LNCAP (cell line): Measurements from ENCODE around the gene TSR3.

Experiments used
- CTCF ChIP-seq: fragments of 450-650 bp; IDR thresholded peaks from 2 replicates; pipeline ENCODE4 v1.5.1; 2017; ENCODE audit warnings: mild to moderate bottlenecking

Gene TSR3

GRCh38 chr16:1348926-1349325, 2.8 kb downstream of the TSR3 start:
- TF ChIP-seq CTCF, result no peak

GRCh38 chr16:1348441-1348840, 3.2 kb downstream of the TSR3 start:
- no peak for TF ChIP-seq CTCF

- no peak for TF ChIP-seq CTCF
Measured at GRCh38 chr16:1347962-1348361, 3.7 kb downstream of the TSR3 start.

GRCh38 chr16:1347286-1347855, 4.3 kb downstream of the TSR3 start:
- TF ChIP-seq CTCF, result no peak

- no peak for TF ChIP-seq CTCF
Measured at GRCh38 chr16:1346422-1347285, 5.0 kb downstream of the TSR3 start.

GRCh38 chr16:1345651-1346421, 5.8 kb downstream of the TSR3 start:
- no peak for TF ChIP-seq CTCF

- TF ChIP-seq CTCF, result no peak
Measured at GRCh38 chr16:1345087-1345486, 6.6 kb downstream of the TSR3 start.
